ENCODE data around the gene UBALD1. TPM values are rescaled to one million over a fixed set of nuclear protein-coding genes. Genes with fewer than 3 reads are reported as not detected.

UBALD1 gene
- total RNA-seq, 1 experiment from 2014 or later, result 45.9 TPM

GRCh38 chr16:4659363-4660353 is 45.0 kb upstream of the UBALD1 start:
- no peak for DNase-seq (ENCODE audit: low read depth, low spot score)
- BruUV-seq (replicated peaks), result no TSS peak
- ChIA-PET POLR2A (interaction anchor here (0.5 kb wide), 1 partner anchor 362 kb away, joined by 3 read pairs; no protein-coding TSS in a partner anchor), RAD21 (ENCODE audit: low non-redundant PET in 1 of 2, low total read pairs in 2 of 2, uncharacterized antibody in 2 of 2, unreplicated experiment in 2 of 2) (no interaction called here), CTCF (no interaction called here)
- Histone ChIP-seq H3K9ac (ENCODE audit: low read length) (no peak overlapping the region), H4K20me1 (ENCODE audit: insufficient read depth) (no peaks in the 10 kb centered on the region), H3K4me2 (ENCODE audit: low read length) (no peak overlapping the region), H3K79me2 (ENCODE audit: insufficient read depth, low read length) (no peaks in the 10 kb centered on the region), H2AFZ (ENCODE audit: low read depth, low read length, poor library complexity, severe bottlenecking) (no peak overlapping the region), H3K9me2 (ENCODE audit: insufficient read depth) (no peaks in the 10 kb centered on the region), H3K36me3 (ENCODE audit: control insufficient read depth in 1 of 2, insufficient read depth in 2 of 2, low read length in 2 of 2) (peaks cover 4 to 12% of the 10 kb centered on the region in 2 experiments; a peak in 2 of 4 replicates), H3K9me3 (ENCODE audit: control insufficient read depth in 1 of 2, insufficient read depth in 1 of 2, low read depth in 1 of 2, low read length in 2 of 2) (no peaks in the 10 kb centered on the region), H3K27ac (ENCODE audit: low read depth, low read length) (no peak overlapping the region), H3K27me3 (ENCODE audit: insufficient read depth, low read length) (no peaks in the 10 kb centered on the region), H3K4me1 (ENCODE audit: control insufficient read depth in 1 of 2, insufficient read depth in 2 of 2, low read length in 2 of 2) (0 out of 4 replicates have a peak, but pooled peaks cover 0 to 9% of the 10 kb centered on the region in 2 experiments), H3K4me3 (replicated peaks in 1 of 2; ENCODE audit: low read depth in 1 of 2, low read length in 2 of 2) (no peak overlapping the region)
- ATAC-seq, result no peak
- TF ChIP-seq SP1 (IDR thresholded peaks at IDR 0.05; ENCODE audit: low read depth) (no peak), JUND (IDR thresholded peaks at IDR 0.05) (no peak), REST (IDR thresholded peaks at IDR 0.05; ENCODE audit: low read depth) (no peak), POLR2A (IDR thresholded peaks at IDR 0.05; ENCODE audit: borderline replicate concordance, extremely low read depth, insufficient read depth, insufficient read length) (no peak), FOSL1 (IDR thresholded peaks at IDR 0.05; ENCODE audit: low read depth) (no peak), ZNF274 (IDR thresholded peaks at IDR 0.05; ENCODE audit: low read depth, low read length) (no peak), CTCF (IDR thresholded peaks at IDR 0.05 in 2 of 3, conservative IDR thresholded peaks at IDR 0.05 in 1 of 3; ENCODE audit: borderline replicate concordance in 1 of 3, insufficient read depth in 1 of 3, low read depth in 2 of 3, low read length in 2 of 3) (no peak), CEBPB (IDR thresholded peaks at IDR 0.05; ENCODE audit: low read depth) (no peak)
- intact Hi-C loops (cut with micrococcal nuclease), result loop anchor here (10.0 kb wide), 1 partner anchor 145 kb away; no protein-coding TSS in a partner anchor

Data from HCT116 (cell line).